Activated naive CD8-positive, alpha-beta T cell treated with anti-CD3 and anti-CD28 coated beads, Interleukin-2, amount 10 ng/mL, durations not matched to agents 7 days and 5 days (primary cell): ENCODE data around the gene CCL23. TPM values are rescaled to one million over a fixed set of nuclear protein-coding genes. Genes with fewer than 3 reads are reported as not detected.

Source experiments
- ATAC-seq: fragments of 150-1000 bp; cut with Tn5 transposase; one replicate; pipeline ENCODE4 v1.10.0; 2021; ENCODE audit warnings: low read depth, moderate library complexity
- POLR2A ChIA-PET: fragments of 350-600 bp; sonication (Branson Sonifier 250); formaldehyde crosslinking; loops from one replicate; lab custom pipeline; 2021; ENCODE audit warnings: antibody characterized with exemption; lab: Charles Lee
- DNase-seq: peaks from one replicate; pipeline ENCODE4 v3.0.0; 2021
- H3K27ac Mint-ChIP-seq: one replicate; pipeline ENCODE4 v1.8.0; 2022; ENCODE audit warnings: mild to moderate bottlenecking, mixed read lengths
- H3K27me3 Mint-ChIP-seq: one replicate; pipeline ENCODE4 v1.8.0; 2022; ENCODE audit warnings: mild to moderate bottlenecking, moderate library complexity, mixed read lengths
- H3K36me3 Mint-ChIP-seq: one replicate; pipeline ENCODE4 v1.8.0; 2021; ENCODE audit warnings: mild to moderate bottlenecking, mixed read lengths
- H3K4me1 Mint-ChIP-seq: one replicate; pipeline ENCODE4 v1.8.0; 2021; ENCODE audit warnings: mixed read lengths
- H3K4me3 Mint-ChIP-seq: one replicate; pipeline ENCODE4 v1.8.0; 2022; ENCODE audit warnings: mild to moderate bottlenecking, moderate library complexity, mixed read lengths
- H3K9me3 Mint-ChIP-seq: one replicate; pipeline ENCODE4 v1.8.0; 2021; ENCODE audit warnings: mixed read lengths
- total RNA-seq, 2 experiments: library from RNA; stranded (reverse); gene quantifications; one replicate each; pipeline ENCODE4 v1.2.3, GENCODE V29; 2021

The CCL23 gene, protein sequence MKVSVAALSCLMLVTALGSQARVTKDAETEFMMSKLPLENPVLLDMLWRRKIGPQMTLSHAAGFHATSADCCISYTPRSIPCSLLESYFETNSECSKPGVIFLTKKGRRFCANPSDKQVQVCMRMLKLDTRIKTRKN
- not detected for total RNA-seq

DNA sequence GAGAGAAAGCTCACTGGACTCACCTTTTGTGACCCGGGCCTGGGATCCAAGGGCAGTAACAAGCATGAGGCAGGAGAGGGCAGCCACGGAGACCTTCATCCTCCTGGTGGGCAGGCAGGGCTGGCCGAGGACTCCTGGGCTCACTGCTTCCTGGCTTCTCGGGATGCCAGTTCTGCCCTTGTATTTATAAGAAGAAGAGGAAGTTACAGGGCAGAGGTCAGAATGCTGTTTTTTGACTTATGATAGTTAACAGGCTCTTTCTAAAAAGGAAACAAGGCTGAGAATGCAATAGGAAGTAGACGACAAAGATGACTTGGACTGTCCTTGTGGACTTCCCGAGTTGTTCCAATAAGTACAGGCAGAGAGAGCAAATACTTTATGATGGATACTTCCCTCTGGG is at the start of gene CCL23:
CCL23 (minus strand) TSS at position 174 of the 400 bp plus-strand sequence; CDS start at position 99, 75 bp downstream.
- H3K4me1 Mint-ChIP-seq, result no peaks in the 10 kb centered on the region
- H3K36me3 Mint-ChIP-seq, result no peaks in the 10 kb centered on the region
- POLR2A ChIA-PET, result no interaction called here
- H3K27me3 Mint-ChIP-seq, result peaks cover 52% of the 10 kb centered on the region
- DNase-seq (no peak), ATAC-seq (no peak)
- H3K4me3 Mint-ChIP-seq, result no peak within 1 kb of the TSS
- no peaks in the 10 kb centered on the region for H3K9me3 Mint-ChIP-seq
- H3K27ac Mint-ChIP-seq, result no peak within 1 kb of the TSS

DNA sequence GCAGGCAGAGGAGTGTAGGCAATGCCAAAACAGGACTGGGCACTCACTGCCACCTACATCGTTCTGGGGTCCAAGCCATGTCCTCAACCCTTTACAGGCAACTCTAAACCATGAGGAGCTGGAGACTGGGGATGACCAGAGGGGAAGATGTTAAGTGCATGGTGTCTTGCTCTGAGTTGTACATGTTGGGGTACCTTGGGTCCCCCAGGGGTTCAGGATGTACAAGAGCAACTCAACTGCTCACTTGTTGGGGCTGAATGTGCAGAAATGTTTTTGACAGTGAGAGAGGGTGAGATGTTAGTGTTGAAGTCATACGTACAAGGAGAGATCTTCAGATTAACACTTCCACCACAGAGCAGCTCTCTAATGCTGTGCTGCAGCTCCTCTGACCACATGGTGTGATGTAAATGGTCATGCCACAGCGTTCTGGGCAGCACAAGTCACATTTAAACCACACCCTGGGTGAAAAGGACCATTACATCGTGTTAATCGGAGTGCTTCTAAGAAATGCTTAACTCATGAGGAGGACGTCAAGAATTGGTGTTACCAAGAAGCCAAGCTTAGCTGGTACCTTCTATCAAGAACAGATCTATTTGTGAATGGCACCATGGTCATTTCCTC is 48.7 kb upstream of the CCL23 start:
- ATAC-seq (peak; percentile 54), DNase-seq (no peak)
- no peaks in the 10 kb centered on the region for H3K36me3 Mint-ChIP-seq
- peaks cover 21% of the 10 kb centered on the region for H3K27me3 Mint-ChIP-seq
- H3K27ac Mint-ChIP-seq, result no peak overlapping the region
- H3K4me1 Mint-ChIP-seq, result no peaks in the 10 kb centered on the region
- H3K4me3 Mint-ChIP-seq, result no peak overlapping the region
- no peaks in the 10 kb centered on the region for H3K9me3 Mint-ChIP-seq
- POLR2A ChIA-PET, result no interaction called here

DNA sequence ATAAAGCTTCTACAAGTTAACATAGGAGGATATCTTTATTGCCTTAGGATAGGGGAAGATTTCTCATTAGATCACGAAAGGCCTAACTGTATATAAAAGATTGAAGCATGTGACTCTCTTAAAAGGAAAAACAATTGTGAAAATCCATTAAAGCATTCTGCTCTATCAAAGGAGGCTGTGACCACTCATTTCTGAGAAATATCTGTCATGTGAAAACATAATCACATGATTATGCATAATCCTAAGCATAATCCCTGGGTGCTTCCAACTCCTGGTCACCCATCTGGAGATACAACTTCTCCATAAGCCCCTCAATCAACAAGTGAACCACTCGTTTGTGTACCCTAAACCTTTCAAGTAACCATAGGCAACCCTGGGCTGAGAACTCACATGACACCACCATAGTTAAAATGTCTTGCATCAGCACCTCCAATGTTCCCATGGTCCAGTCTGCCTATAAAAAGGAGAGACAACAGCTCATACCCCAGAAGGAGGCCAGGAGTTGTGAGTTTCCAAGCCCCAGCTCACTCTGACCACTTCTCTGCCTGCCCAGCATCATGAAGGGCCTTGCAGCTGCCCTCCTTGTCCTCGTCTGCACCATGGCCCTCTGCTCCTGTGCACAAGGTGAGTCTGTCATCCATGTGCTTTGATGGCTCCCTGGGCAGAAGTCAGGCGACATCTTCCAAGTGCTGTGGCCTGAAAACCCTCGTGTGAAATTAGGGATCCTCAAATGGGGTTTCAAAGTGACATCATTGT is 46.2 kb upstream of the CCL23 start, which contains the start of gene CCL18:
CCL18 (plus strand) TSS at position 487 of the 756 bp plus-strand sequence; CDS start at position 558, 71 bp downstream.
- POLR2A ChIA-PET, result no interaction called here
- no peak for DNase-seq
- H3K4me3 Mint-ChIP-seq, result no peak within 1 kb of the TSS
- H3K9me3 Mint-ChIP-seq, result peaks cover 3% of the 10 kb centered on the region
- peaks cover 30% of the 10 kb centered on the region for H3K27me3 Mint-ChIP-seq
- H3K27ac Mint-ChIP-seq, result no peak within 1 kb of the TSS
- no peaks in the 10 kb centered on the region for H3K4me1 Mint-ChIP-seq
- H3K36me3 Mint-ChIP-seq, result no peaks in the 10 kb centered on the region
- no peak for ATAC-seq

DNA sequence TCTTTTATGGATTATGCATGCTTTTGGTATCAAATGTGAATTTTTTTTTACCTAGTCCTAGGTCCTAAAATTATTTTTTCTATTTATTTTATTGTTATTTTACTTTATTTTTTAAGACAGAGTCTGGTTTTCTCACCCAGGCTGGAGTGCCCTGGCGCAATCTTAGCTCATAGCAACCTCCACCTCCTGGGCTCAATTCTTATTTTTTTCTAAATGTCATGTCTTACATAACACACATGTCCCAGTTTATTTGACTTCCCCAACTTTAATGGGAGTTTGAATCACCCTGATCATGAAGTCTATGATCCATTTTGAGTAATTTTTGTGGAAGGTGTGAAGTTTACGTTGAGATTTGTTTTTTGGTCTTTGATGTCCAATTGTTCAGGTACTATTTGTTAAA is 43.0 kb upstream of the CCL23 start:
- POLR2A ChIA-PET, result no interaction called here
- H3K27me3 Mint-ChIP-seq, result peaks cover 26% of the 10 kb centered on the region
- H3K27ac Mint-ChIP-seq, result no peak overlapping the region
- DNase-seq (no peak), ATAC-seq (no peak)
- no peaks in the 10 kb centered on the region for H3K36me3 Mint-ChIP-seq
- H3K9me3 Mint-ChIP-seq, result peaks cover 3% of the 10 kb centered on the region
- H3K4me3 Mint-ChIP-seq, result no peak overlapping the region
- H3K4me1 Mint-ChIP-seq, result no peaks in the 10 kb centered on the region

DNA sequence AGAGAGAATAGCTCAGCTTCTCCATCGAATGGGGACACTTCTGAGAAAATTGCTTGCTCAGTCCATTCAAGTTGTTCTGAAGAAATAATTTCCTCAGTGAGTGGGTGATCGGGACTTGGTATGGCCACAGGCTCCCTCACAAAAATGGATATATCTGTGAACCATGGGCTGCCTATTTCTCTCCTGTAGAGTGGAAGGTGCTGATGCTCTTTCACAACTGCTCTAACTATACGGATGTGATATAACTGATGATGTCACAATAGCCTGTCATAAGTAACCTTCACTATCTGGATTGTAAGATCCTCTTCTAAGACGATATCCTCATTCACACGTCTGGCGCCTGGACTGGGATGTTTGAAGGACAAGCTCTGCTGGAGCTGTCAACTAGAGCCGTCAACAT is 41.6 kb upstream of the CCL23 start:
- Mint-ChIP-seq H3K4me3 (no peak overlapping the region), H3K36me3 (no peaks in the 10 kb centered on the region), H3K4me1 (no peaks in the 10 kb centered on the region), H3K9me3 (peaks cover 3% of the 10 kb centered on the region), H3K27me3 (peaks cover 21% of the 10 kb centered on the region), H3K27ac (no peak overlapping the region)
- DNase-seq (no peak), ATAC-seq (no peak)
- POLR2A ChIA-PET, result no interaction called here

DNA sequence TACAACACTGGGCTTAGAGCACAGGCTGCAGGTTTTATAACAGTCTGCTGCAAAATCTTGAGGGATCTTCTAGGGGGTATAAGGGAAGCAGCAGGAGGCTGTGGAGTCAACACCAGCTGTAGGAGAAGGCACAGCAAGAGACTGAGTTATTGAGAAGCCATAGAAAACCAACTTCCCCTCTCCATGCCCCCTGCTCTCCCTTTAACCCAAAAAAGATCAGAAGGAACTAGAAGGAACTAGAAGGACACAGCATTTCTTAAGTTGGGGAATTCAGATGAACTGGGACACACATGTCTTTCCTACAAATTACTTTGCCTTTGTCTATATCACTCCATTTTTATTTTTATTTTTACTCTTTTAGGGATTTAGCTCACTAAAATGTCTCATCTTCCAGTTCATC is 40.1 kb upstream of the CCL23 start:
- POLR2A ChIA-PET, result no interaction called here
- Mint-ChIP-seq H3K4me3 (no peak overlapping the region), H3K27me3 (peaks cover 21% of the 10 kb centered on the region), H3K36me3 (no peaks in the 10 kb centered on the region), H3K9me3 (peaks cover 3% of the 10 kb centered on the region), H3K27ac (no peak overlapping the region), H3K4me1 (no peaks in the 10 kb centered on the region)
- DNase-seq (no peak), ATAC-seq (no peak)

DNA sequence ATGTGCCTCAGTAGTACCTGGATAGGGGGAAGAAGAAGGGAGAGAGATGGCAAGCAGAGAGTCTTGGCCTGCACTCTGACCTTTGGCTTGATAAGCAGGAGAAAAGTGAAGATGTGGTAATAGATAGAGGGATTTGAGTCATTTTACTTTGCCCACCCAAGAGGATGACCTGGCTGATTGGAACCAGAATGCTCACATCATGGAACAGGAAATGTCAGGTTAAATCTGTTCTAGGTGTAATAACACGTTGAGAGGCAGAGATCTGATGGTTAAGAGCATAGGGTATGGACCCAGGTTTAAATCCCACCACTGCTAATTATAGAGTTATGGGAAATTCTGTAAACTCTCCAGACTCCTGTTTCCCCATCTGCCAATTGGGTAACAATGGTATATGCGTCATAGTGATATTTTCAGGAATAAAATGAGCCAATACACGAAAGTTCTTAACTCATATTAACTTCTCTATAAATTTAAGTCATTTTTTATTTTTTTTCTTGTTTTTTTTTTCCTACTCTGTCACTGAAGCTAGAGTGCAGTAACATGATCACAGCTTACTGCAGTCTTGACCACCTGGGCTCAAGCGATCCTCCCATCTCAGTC is 38.2 kb upstream of the CCL23 start:
- no peak overlapping the region for H3K27ac Mint-ChIP-seq
- peaks cover 22% of the 10 kb centered on the region for H3K27me3 Mint-ChIP-seq
- no peaks in the 10 kb centered on the region for H3K36me3 Mint-ChIP-seq
- no peak for DNase-seq
- H3K9me3 Mint-ChIP-seq, result peaks cover 3% of the 10 kb centered on the region
- ATAC-seq, result no peak
- no peaks in the 10 kb centered on the region for H3K4me1 Mint-ChIP-seq
- no peak overlapping the region for H3K4me3 Mint-ChIP-seq
- POLR2A ChIA-PET, result no interaction called here

DNA sequence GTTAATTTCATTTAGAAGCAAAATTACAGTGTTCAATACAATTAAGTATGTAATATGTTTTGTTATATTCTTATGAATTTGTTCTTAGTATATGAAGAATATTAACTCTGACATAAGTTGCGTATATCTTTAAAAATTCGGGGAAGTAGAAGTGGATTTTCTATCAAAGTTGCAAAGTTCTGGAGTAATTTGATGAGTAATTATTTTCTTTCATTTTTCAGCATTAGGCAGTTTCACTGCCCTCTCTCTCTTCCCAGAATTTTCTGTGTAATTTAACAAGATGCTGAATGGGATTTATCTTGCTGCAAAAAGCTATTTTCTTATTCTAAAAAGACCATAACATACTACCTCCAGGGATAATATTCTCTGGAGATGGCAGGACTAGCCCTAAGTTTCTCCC is 37.4 kb upstream of the CCL23 start:
- no peak overlapping the region for H3K4me3 Mint-ChIP-seq
- DNase-seq, result no peak
- H3K4me1 Mint-ChIP-seq, result no peaks in the 10 kb centered on the region
- no peak for ATAC-seq
- H3K9me3 Mint-ChIP-seq, result peaks cover 3% of the 10 kb centered on the region
- H3K27me3 Mint-ChIP-seq, result peaks cover 21% of the 10 kb centered on the region
- POLR2A ChIA-PET, result no interaction called here
- H3K36me3 Mint-ChIP-seq, result no peaks in the 10 kb centered on the region
- no peak overlapping the region for H3K27ac Mint-ChIP-seq

DNA sequence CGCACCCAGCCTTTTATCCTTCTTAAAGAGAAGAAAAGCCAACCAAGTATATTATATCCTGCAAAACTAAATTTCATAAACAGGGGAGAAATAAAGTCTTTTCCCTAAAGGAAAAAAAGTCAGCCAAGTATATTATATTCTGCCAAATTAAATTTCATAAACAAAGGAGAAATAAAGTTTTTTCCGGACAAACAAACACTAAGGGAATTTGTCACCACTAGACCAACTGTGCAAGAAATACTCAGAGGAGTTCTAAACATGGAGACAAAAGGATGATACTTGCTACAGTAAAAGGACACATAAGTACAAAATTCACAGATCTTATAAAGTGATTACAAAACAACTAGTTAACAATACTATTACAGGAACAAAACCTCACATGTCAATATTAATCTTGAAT is 31.9 kb upstream of the CCL23 start:
- Mint-ChIP-seq H3K9me3 (peaks cover 6% of the 10 kb centered on the region), H3K27ac (no peak overlapping the region), H3K4me1 (no peaks in the 10 kb centered on the region), H3K27me3 (peaks cover 18% of the 10 kb centered on the region), H3K36me3 (no peaks in the 10 kb centered on the region), H3K4me3 (no peak overlapping the region)
- ATAC-seq, result no peak
- POLR2A ChIA-PET, result no interaction called here
- no peak for DNase-seq

DNA sequence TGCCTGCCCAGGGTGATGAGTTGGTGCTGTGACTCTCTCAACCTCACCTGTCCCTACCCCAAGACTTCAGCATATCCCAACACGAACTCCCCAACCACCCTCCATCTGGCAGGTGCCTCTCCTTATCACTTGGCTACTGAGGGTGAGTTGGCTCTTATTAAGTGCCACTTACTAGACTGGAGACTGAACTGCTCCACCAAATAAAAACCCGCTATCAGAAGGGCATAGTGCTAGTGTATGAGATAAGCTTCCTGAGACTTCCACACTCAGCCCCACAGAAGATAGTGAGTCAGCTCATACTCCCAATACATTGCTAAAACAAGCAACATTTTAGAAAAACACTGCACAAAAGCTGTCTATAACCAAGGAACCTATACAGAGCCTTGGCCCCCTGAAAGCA is 30.3 kb upstream of the CCL23 start:
- Mint-ChIP-seq H3K4me3 (no peak overlapping the region), H3K4me1 (no peaks in the 10 kb centered on the region), H3K27me3 (peaks cover 21% of the 10 kb centered on the region), H3K9me3 (peaks cover 6% of the 10 kb centered on the region), H3K36me3 (no peaks in the 10 kb centered on the region), H3K27ac (no peak overlapping the region)
- POLR2A ChIA-PET, result no interaction called here
- DNase-seq (no peak), ATAC-seq (no peak)

DNA sequence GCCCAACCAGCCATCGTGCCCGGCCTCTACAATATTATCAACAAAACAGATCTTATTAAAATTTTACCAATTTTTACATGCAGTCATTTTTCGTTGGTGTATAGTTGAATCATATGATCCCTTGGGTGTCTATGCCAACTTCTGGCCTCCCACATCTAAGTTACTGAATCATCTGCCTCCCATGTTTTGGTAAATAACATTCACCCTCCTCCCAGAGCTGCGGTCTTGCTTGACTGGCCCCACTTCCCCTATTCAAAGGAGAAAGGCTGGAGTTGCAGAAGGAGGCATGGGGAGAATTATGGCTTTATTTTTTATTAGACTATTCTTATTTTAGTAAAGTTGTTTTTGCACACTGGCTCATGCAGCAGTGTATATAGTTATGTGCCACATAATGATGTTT is 18.5 kb upstream of the CCL23 start:
- Mint-ChIP-seq H3K4me1 (no peaks in the 10 kb centered on the region), H3K27ac (no peak overlapping the region), H3K27me3 (peaks cover 32% of the 10 kb centered on the region), H3K36me3 (no peaks in the 10 kb centered on the region), H3K9me3 (no peaks in the 10 kb centered on the region), H3K4me3 (no peak overlapping the region)
- POLR2A ChIA-PET, result no interaction called here
- ATAC-seq (no peak), DNase-seq (no peak)

DNA sequence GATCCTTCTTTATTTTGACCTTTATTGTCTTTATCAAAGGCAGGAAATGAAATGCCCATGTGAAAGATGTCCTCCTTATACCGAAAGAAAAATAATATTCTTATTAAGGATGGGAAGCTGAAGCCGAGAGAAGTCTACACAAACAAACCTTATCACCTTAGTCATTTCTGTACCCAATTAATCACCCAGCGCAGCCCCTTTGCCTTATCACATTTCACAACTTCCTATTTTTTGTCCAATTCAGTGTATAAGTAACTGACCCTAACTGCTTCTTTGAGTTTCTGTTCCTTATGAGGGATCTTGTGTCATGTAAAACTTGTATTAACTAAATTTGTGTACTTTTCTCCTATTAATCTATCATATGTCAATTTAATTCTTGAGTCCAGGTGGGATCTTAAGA is 16.4 kb upstream of the CCL23 start:
- DNase-seq (no peak), ATAC-seq (no peak)
- Mint-ChIP-seq H3K4me3 (no peak overlapping the region), H3K36me3 (no peaks in the 10 kb centered on the region), H3K9me3 (no peaks in the 10 kb centered on the region), H3K27me3 (peaks cover 43% of the 10 kb centered on the region), H3K4me1 (no peaks in the 10 kb centered on the region), H3K27ac (no peak overlapping the region)
- POLR2A ChIA-PET, result no interaction called here

DNA sequence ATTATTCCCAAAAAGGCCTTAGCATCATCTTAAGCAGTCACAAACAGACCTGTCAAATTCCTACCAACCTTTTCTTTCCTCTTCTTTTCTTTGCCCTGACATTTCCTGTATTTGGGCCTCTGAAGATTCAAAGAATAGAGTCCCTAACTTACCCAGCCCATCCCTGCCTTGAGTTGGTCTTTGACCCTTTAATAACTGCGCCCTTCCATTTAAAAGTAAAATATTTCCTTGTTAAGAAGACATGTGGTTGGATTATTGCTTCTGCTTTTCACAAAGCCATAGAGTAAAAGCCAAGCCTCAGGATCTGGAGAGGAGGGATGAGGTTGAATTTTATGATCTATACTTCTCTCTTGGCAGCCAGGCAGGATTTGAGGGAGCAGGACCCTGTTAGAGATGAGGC is 13.2 kb upstream of the CCL23 start:
- ATAC-seq (no peak), DNase-seq (no peak)
- H3K27me3 Mint-ChIP-seq, result peaks cover 45% of the 10 kb centered on the region
- H3K9me3 Mint-ChIP-seq, result no peaks in the 10 kb centered on the region
- no peak overlapping the region for H3K27ac Mint-ChIP-seq
- no peaks in the 10 kb centered on the region for H3K36me3 Mint-ChIP-seq
- no peak overlapping the region for H3K4me3 Mint-ChIP-seq
- POLR2A ChIA-PET, result no interaction called here
- H3K4me1 Mint-ChIP-seq, result no peaks in the 10 kb centered on the region

DNA sequence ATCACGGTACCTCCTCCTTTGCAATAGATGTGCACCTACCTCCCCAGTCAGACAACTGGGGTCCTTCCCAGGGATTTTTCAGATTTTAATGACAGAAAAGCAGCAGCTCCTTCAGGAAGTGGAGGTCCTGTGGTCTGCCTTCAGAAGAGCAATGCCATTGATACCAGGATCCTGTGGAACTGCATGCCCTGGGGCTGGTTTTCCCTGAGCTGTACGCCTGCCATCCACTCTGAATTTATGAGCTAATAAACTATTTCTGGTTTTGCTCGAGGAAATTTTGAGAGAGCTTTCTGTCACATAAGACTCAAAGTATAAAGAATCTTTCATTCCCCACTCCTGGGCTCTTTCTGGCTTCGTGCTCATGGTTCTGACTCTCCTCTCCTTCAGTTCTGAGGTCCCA is 10.0 kb upstream of the CCL23 start:
- no peak overlapping the region for H3K27ac Mint-ChIP-seq
- peaks cover 31% of the 10 kb centered on the region for H3K27me3 Mint-ChIP-seq
- no peak for DNase-seq
- H3K4me3 Mint-ChIP-seq, result no peak overlapping the region
- H3K36me3 Mint-ChIP-seq, result no peaks in the 10 kb centered on the region
- ATAC-seq, result no peak
- H3K9me3 Mint-ChIP-seq, result no peaks in the 10 kb centered on the region
- POLR2A ChIA-PET, result no interaction called here
- no peaks in the 10 kb centered on the region for H3K4me1 Mint-ChIP-seq
